ENCODE data around the gene DNMBP.
"Not testable (repeated sequence)": the region's sequence is repeated elsewhere in the genome, so short reads cannot be mapped to it uniquely, and the experiment has no call there.

Gene DNMBP

GRCh38 chr10:99993701-99994689 lies 15.8 kb downstream of the DNMBP start:
- peak; percentile 26 to 38 for DNase-seq (ENCODE audit: extremely low read depth in 1 of 2, low read depth in 1 of 2)

- DNase-seq (ENCODE audit: extremely low read depth in 1 of 2, low read depth in 1 of 2) = not testable (repeated sequence)
Observed at GRCh38 chr10:99985637-99986036, 24.1 kb downstream of the DNMBP start.

GRCh38 chr10:99984211-99985034 lies 25.3 kb downstream of the DNMBP start:
- DNase-seq (ENCODE audit: extremely low read depth in 1 of 2, low read depth in 1 of 2) = no peak

- no peak for DNase-seq (ENCODE audit: extremely low read depth in 1 of 2, low read depth in 1 of 2)
Observed at GRCh38 chr10:99983280-99983988, 26.3 kb downstream of the DNMBP start.

GRCh38 chr10:99982728-99983127 lies 27.0 kb downstream of the DNMBP start:
- no peak for DNase-seq (ENCODE audit: extremely low read depth in 1 of 2, low read depth in 1 of 2)

GRCh38 chr10:99981581-99982199 lies 28.1 kb downstream of the DNMBP start:
- DNase-seq (ENCODE audit: extremely low read depth in 1 of 2, low read depth in 1 of 2) = no peak

- DNase-seq (ENCODE audit: extremely low read depth in 1 of 2, low read depth in 1 of 2) = no peak
Observed at GRCh38 chr10:99979066-99979685, 30.6 kb downstream of the DNMBP start.

GRCh38 chr10:99977916-99978315 lies 31.8 kb downstream of the DNMBP start:
- DNase-seq (ENCODE audit: extremely low read depth in 1 of 2, low read depth in 1 of 2) = no peak

- DNase-seq (ENCODE audit: extremely low read depth in 1 of 2, low read depth in 1 of 2) = no peak
Observed at GRCh38 chr10:99976886-99977665, 32.7 kb downstream of the DNMBP start.

GRCh38 chr10:99975942-99976809 lies 33.6 kb downstream of the DNMBP start:
- DNase-seq (ENCODE audit: extremely low read depth in 1 of 2, low read depth in 1 of 2) = no peak

- no peak for DNase-seq (ENCODE audit: extremely low read depth in 1 of 2, low read depth in 1 of 2)
Observed at GRCh38 chr10:99975106-99975829, 34.5 kb downstream of the DNMBP start.

- DNase-seq (ENCODE audit: extremely low read depth in 1 of 2, low read depth in 1 of 2) = no peak
Observed at GRCh38 chr10:99973190-99973589, 36.6 kb downstream of the DNMBP start.

GRCh38 chr10:99967961-99968360 lies 41.8 kb downstream of the DNMBP start:
- DNase-seq (ENCODE audit: extremely low read depth in 1 of 2, low read depth in 1 of 2) = no peak

- no peak for DNase-seq (ENCODE audit: extremely low read depth in 1 of 2, low read depth in 1 of 2)
Observed at GRCh38 chr10:99966306-99966705, 43.4 kb downstream of the DNMBP start.

- DNase-seq (ENCODE audit: extremely low read depth in 1 of 2, low read depth in 1 of 2) = no peak
Observed at GRCh38 chr10:99965700-99966099, 44.0 kb downstream of the DNMBP start.

- DNase-seq (ENCODE audit: extremely low read depth in 1 of 2, low read depth in 1 of 2) = no peak
Observed at GRCh38 chr10:99964791-99965190, 45.0 kb downstream of the DNMBP start.

- DNase-seq (ENCODE audit: extremely low read depth in 1 of 2, low read depth in 1 of 2) = not testable (repeated sequence)
Observed at GRCh38 chr10:99963467-99964165, 46.1 kb downstream of the DNMBP start.
